ENCODE results near the gene MCMBP.

MCMBP gene

DNA sequence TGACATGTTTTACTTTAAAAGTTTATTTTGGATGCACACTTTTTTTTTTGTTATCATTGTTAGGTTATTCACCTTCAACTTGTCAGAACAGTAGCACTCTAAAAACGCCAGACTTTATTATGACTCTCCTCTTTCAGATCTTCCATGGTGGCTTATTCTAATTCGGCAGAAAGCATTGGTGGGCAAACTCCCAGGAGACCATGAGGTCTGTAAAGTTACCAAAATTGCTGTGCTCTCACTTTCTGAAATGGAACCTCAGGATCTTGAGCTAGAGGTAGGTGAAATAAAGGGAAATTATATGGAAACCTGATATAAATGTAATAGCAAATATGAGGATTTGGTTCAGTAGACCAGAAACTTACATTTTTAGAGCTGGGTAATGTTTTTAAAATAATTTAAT is 91.1 kb downstream of the MCMBP start:
- DNase-seq, result no peak

DNA sequence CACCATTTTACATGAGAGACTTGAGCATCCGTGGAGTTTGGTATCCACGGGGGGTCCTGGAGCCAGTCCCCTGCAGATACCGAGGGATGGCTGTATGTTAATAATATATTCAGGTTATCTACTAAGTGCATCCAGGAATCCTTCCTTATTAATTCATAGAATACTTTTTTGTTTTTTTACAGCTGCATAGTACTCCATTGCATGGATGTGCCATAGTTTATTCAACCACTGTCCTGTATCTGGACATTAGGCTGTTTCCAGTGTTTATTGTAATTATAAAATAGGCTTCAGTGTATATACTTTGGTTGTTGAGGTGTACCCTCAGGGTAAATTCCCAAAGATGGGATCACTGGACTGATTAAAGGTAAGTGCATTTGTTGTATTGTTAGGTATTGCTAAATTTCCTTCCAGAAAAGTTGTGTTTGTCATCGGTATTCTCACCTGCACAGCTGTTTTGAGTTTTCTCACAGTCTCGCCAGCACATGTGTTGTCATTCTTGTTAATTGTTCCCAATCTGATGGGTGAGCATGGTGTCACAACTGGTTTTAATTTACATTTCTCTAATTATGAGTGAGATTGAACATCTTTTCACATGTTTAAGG is 91.7 kb downstream of the MCMBP start:
- no peak for DNase-seq

Data from SIG-M5 (cell line).